UCSD-AML1 (cell line): ENCODE results near the gene FADS2.

Experiments
- DNase-seq: peaks from one replicate; lab custom pipeline; 2025; ENCODE audit not compliant: unreplicated experiment; lab: John Stamatoyannopoulos, UW

The FADS2 gene

DNA sequence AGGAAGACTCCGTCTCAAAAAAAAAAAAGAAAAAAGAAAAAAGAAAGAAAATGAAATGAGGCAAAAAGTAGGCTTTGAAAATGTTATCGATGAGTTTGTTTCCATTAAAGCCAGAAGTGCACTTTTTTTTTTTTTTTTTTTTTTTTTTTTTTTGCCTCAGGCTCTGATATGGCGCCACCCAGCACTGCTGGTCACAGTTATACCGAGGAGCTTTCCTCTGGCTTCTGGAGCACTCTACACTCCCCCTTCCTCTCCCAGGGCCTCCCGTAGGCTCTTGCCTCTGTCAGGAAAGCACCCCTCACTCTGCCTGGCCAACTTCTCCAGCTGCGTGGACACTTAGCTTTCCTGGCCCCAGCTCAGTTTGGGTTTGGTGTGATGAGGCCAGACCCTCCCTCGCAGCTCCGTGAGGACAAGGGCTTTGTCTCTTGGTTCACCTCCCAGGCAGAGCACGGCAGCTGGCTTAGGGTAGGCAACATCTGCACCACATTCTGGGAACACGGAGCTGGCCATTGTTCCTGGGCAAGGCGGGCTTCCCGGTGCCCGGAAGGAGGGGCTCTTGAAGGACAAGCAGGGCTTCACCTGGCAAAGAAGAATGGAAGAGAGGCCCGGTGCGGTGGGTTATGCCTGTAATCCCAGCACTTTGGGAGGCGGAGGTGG is 16.9 kb downstream of the FADS2 start:
- DNase-seq = no peak

DNA sequence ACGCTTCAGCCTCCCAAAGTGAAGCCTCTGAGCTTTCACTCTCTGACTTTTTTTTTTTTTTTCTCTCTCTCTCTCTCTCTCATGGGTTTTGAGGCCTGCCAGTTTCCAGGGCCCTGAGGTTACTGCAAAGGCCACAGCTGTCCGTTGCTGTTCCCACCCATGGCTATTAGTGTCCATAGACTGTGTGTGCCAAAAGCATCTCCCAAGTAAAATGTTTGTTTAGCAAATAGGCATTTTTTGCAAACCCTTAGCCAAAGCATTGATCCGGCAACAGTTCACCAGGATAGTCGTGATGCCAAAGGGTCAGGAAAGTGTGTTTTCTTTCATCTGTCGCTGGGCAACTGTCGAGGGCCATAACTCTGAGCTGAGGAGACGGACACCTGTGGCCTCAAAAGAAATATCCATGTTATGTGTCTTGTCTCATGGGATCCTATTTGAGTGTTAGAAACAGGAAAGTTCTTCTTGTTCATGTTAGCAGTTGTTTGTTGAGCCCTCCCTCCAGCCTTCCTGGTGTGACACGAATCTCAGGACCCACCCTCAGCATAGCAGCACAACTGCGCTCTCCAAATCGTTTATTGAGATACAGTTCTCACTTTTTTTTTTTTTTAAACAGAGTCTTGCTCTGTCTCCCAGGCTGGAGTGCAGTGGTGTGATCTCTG is 18.4 kb downstream of the FADS2 start:
- DNase-seq = no peak

DNA sequence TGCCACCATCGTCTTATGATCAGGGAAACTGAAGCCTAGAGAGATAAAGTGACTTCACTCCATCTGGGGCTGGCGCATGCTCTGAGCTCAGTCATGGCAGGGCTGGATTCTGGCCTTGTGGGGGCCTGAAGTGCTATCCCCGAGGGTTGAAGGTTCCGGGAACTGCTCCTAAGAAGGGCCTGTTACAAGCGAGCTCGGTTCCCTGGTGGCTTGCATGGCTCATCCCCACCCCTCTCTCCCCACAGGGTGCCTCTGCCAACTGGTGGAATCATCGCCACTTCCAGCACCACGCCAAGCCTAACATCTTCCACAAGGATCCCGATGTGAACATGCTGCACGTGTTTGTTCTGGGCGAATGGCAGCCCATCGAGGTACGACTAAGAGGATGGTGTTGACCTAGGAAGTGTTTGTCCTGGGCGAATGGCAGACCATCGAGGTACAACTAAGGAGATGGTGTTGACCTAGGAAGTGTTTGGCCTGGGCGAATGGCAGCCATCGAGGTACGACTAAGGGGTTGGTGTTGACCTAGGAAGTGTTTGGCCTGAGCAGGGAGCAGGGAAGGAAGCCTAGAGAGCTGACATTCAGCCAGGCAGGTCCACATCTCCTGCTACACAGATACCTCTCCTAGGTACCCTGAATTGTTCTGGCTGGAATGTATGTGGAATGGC is 19.9 kb downstream of the FADS2 start:
- DNase-seq = no peak

DNA sequence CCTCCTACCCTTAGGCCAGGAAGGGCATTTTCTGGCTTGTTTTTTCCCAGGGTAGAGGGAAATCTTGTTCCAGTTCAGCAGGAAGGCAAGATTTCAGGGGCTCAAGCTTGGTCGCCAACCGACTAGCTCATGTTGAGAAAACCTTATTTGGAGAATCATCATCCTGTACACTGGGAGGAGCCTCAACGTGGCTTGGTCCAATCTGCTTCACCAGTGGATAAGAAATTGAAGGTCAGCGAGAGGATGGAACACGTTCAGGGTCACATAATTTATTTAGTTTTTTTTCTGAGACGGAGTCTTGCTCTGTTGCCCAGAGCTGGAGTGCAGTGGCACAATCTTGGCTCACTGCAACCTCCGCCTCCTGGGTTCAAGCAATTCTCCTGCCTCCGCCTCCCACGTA is 20.5 kb downstream of the FADS2 start:
- DNase-seq = no peak

DNA sequence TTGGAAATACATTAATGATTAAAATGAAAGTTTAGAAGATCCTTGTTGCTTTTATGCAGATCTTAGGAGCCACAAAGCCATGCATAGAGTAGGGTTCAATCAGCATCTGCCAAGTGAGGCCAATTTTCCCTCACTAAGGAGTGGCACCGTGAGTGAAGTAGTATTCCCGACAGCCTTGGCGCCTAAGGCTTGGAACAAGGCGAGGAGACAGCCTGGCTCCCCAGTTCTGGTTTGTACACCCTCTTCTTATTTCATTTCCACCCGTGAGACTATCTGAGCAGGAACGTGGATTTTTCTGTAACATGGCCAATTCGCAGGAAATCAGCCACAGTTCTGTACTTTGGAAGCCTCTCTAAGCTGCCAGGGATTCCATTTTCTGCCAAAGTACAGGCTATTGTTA is 22.6 kb downstream of the FADS2 start:
- DNase-seq = no peak

DNA sequence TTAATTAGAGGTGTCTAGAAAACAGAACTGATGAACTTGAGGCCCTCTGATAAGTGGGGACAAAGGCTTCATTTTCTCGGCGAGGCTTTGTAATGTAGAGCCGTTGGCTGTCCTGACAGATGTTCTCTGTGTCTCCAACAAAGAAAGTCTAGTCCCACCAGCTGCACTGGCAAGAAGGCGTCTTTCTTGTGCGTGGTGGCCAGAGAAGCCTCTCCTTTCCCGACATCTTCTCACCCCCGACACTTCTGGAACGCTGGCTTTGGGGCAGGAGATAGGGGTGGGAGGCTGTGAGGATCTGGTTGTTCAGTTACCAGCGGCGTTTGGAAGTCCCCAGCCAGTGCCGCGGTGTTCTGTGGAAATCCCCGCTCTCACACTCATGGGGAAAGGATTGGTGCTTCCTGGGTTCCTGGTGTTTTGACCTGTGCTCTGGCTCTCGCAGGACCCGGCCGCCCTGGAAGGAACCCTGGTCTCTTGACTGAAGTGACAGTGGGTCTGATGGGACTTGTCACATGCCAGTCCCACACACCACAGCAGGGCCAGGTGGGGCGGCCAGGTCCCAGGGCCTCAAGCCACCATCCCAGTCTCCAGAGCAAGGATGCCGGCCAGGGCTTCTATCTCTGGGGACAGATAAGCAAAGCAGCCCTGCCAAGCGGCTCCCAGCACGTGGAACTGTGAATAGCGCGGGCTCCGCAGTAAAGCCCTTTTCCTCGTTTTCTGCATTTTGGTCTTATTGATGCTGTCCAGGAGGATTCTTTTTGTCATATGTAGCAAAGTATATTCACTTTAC is 23.2 kb downstream of the FADS2 start:
- DNase-seq = no peak

DNA sequence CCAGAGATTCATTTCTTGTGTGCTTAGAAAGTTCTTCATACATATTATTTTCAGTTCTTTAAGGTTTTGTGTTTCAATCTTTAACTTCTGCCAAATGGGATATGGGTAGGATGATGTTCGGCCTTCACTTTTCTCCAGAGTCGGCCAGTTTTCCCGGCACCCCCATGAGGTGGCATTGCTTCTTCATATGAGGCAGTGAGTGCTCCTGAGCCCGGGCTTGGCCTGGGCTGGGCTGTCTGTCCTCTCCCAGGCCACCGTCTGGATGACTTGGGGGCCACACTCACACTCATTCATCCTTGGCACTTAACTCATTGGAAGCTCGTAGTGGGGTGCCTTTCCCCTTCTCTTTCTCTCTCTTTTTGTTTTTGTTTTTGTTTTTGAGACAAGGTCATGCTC is 23.8 kb downstream of the FADS2 start:
- DNase-seq = no peak

DNA sequence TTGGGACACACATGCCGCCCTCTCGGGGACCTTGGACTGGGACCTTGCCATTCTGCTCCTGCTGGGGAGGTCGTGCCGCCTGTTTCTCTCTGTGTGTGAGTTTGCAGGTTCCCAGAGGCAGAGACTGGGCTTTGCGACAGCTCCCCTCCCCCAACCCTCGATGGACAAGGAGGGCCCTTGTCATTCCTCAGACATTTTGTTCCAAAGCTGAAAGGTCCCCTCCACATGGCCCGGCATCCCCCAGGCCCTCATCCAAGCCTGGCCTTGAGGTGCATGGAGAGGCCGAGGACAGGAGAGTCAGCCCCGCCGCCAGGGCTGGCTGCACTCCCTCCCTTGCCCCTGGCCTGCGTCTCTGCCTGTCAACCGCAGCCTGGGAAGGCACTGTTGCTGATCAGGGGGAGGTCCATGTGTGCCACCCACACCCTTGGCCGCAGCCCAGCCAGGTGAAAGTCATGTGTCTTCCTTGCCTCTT is 25.6 kb downstream of the FADS2 start:
- no peak for DNase-seq

DNA sequence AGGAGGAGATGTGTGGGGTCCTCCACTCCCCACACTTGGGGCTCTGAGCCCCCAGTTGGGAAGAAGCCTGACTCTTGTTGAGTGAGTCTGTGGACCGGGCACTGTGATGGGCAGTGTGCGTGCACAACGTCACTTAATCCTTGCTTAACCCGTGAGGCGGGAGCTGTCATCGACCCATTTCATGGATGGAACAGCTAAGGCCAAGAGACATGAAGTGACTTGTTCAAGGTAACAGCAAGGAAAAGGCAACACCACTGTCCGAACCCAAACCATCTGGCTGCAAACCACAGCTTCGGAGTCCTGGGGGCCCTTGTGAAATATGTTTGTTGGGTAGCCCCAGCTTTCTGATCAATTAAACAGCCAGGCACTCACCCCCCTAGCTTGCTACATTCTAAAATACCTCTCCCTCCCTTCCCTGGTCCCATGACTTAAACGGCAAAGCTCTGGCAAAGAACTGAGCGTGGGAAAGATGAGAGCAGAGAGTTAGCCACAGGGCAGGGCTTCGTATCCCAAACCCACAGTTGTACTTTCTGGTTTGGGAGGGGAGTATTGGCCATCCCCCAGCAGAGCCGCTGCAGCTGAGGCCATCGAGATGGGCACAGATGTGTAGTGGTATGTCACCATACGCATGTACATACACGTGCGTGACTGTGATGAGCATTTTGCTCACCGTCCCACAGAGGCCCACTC is 26.3 kb downstream of the FADS2 start:
- DNase-seq = no peak

DNA sequence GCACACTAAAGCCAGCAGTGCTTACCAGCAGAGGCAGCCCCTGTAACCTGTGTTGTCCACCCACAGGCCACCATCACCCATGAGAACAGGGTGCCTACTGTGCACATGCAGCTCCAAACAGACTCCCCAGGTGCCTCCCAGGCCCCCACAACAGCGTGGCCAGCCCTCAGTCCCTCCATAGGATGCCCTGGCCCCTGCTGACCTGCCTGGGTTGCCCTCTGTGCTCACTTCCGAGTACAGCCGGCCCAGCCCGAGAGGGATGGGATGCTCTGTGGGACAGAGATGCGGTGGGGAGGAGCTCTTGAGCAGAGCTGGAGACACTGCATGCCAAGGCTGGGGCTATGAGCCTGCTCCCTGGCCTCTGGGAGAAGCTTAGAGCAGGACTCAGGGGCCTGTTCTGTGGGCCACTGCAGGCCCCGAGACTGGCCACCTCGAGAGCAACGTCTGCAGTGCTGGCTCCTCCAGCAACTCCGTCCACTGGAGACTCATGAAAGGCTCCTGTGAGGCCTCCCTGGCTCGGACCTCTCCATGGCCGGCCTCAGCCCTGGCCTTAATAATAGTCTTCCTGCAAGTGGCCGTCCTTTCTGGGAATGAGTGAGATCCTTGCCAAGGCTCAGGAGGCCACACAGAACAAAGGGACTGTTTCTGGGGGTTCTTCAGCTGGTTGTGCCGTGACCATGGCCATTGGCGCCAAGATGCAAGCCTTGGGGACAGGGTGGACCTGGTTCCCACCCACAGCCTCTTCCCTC is 27.0 kb downstream of the FADS2 start:
- no peak for DNase-seq

DNA sequence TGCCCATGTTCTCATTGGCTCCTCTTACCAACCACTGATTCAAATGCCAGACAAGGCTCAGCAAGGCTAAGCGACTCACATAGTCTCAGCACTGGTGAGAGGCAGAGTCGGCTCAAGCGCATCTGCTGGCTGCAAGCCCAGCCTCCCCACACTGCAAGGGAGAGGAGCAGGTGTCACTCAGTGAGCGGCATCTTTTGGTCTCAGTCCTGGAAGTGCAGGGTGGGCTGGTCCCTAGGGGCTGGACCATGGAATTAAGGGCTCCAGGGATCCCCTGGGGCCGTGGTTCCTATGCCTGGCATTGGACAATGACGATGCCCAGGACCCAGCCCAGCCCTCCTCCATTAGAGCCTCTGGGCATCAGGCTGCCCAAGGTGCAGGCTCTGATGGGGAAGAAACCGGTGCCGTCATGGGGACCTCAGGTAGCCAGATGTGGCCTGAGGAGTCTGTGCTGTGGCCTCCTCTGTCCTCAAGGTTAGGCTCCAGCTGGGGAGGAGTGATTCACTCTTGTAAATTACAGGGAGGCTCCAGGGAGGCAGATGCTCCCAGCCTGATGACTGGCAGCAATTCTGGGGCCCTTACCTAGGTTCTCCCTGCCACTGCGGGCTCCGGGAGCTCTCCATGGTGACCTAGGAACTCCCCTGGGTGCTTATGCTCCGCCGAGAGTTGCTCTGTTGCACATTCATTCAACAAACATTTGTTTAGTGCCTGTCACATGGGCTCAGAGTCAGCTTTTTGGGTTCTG is 28.0 kb downstream of the FADS2 start:
- no peak for DNase-seq

DNA sequence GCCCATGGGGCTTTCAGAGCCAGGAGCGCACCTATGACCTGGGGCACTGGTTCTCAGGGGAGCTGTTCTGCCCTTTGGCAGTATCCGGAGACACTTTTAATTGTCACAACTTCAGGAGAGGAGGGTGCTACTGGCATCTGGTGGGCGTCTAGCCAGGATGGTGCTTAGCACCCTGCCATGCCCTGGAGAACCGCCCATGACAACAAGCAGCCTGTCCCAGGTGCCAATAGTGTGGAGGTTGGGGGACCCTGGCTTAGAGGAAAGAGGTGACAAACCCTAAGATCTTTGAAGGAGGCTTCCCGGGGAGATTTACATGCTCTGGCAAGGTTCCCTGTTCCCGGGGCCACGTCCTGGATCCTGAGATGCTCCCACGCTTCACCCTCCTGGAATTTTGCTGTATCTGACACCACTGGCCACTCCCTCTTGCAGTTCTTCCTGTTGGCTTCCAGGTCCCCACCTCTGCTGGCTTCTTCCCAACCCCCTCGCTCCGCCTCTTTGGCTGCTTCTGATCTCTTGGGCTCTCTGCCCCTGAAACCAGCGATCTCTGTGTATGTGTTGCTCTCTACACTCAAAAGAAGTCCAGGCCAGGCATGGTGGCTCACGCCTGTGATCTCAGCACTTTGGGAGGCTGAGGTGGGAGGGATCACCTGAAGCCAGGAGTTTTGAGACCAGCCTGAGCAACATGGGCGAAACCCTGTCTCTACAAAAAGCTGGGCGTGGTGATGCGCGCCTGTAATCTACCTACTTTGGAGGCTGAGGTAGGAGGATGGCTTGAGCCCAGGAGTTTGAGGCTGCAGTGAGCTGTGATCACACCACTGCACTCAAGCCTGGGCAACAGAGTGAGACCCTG is 32.2 kb downstream of the FADS2 start:
- DNase-seq = no peak

DNA sequence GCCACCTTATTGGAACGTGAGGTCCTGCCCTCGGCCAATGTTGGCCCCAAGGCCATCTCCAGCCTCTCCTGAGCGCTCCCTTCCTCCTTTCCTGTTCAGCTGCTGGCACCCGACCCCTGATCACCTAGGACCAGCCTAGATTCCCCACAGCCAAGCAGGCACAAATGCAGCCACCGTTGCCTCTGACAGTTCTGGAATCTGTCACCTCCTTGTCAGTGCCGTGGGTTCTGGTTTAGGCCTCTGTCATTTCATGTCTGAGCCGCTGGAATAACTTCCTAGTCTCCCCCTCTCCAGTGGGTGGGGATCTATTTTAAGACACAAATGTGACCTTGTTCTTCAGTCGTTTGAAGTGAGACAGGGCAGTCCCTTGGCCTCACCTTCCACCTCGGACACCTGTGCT is 33.5 kb downstream of the FADS2 start:
- DNase-seq = no peak

DNA sequence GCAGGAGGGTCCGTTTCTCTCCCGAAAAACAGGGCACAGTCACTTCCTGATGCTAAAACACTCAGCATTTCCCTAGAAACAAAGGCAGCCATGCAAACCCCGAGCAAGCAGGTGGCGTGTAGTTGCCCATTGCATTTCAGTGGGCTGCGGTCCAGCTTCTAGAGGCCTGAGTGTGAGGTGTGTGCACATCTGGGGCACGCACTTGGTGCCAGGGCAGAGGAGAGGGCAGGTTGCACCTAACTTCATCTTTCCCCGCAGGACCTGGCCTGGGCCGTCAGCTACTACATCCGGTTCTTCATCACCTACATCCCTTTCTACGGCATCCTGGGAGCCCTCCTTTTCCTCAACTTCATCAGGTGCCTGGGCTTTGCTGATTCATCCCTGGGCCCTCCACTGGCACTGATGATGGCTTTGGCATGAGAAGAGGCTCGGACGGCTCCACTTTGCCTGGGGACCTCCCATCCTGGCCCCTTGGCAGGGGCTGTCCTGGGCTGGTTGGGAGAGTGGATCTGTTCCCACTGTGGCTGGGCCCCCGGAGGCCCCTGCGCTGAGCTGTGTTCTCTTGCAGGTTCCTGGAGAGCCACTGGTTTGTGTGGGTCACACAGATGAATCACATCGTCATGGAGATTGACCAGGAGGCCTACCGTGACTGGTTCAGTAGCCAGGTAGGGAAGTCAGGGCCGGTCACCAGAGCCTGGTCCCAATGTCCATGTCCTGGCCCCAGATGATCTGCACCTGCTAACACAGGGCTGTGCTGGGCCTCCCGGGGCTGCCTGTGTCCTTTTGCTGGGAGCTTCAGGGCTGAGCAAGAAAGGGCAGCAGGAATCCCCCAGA is 34.8 kb downstream of the FADS2 start:
- DNase-seq = no peak

DNA sequence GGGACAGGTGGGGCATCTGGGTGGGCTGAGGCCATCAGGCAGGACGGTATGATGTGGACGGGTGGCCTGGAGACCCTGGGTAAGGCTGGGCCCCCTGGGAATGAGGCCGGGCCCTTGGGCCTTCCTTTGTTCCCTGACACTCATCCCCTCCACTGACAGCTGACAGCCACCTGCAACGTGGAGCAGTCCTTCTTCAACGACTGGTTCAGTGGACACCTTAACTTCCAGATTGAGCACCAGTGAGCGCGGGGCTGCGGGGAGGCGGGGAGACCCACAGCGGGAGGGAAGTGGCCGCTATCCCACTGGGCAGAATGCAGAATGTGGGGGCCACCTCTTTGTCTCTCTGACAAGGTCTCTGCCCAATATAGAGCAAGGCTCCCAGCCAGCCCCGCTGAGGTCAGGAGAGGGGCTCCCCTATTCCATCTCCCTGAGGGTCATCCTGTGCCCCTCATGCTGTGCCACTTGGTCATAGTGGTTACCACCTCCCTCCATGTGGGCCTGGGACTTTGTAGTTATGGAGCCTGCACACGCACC is 35.5 kb downstream of the FADS2 start:
- DNase-seq = no peak

DNA sequence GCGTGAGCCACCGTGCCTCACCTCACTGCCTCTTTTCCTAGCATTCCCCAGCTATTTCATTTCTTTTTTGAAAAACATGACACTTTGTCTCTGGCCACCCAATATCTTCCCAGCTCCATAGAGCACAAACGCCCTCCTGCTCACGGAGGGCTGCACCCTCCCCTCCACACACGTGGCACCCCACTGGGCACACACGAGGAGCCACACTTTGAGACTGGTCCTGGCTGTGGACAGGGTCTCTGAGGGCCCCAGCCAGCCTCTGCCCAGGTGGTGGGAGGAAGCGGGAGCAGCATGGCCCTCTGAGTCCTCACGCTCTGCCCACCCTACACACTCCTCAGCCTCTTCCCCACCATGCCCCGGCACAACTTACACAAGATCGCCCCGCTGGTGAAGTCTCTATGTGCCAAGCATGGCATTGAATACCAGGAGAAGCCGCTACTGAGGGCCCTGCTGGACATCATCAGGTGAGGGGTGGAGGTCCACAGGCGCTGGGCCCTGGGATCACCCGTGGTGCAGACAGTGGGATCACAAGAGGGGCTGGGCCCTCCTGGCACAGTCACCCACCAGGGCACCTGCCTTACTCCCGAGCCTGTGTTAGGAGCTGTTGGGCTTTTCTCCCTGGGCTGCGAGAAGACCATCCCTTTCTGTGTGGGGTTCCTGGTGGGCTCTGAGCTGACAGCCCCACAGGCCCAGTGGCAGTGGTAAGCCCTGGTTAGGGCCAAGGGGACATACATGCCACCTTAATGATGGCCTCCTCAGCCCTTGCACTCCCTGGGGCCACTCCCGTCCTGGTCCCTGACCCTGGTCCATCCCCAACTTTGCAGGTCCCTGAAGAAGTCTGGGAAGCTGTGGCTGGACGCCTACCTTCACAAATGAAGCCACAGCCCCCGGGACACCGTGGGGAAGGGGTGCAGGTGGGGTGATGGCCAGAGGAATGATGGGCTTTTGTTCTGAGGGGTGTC is 37.0 kb downstream of the FADS2 start:
- DNase-seq = no peak
